Subcutaneous abdominal adipose tissue (tissue), 5 donors: ENCODE results near the gene HDAC11.
A peak's percentile ranks its signal among the peaks of the same experiment; 100 is the strongest.

ENCODE experiments used
- H3K27ac ChIP-seq: one replicate; pipeline ENCODE4 v1.7.0; 2013; ENCODE audit warnings: low read depth, mild to moderate bottlenecking, inconsistent platforms, low read length, moderate library complexity
- H3K27me3 ChIP-seq, 5 donors: one replicate each; pipeline ENCODE4 v1.7.0; 2013; ENCODE audit warnings: low read length in 5 of 5, inconsistent platforms in 1 of 5; ENCODE audit not compliant: control insufficient read depth in 5 of 5, insufficient read depth in 4 of 5
- H3K36me3 ChIP-seq, 5 donors: one replicate each; pipeline ENCODE4 v1.7.0; 2013; ENCODE audit warnings: low read length in 5 of 5; ENCODE audit not compliant: control insufficient read depth in 5 of 5, insufficient read depth in 5 of 5
- H3K4me1 ChIP-seq, 5 donors: one replicate each; pipeline ENCODE4 v1.7.0; 2013; ENCODE audit warnings: low read length in 5 of 5, mild to moderate bottlenecking in 3 of 5, moderate library complexity in 1 of 5; ENCODE audit not compliant: control insufficient read depth in 5 of 5, insufficient read depth in 5 of 5
- H3K4me3 ChIP-seq, 5 donors: one replicate each; pipeline ENCODE4 v1.7.0; 2013; ENCODE audit warnings: low read length in 5 of 5, low read depth in 1 of 5
- H3K9ac ChIP-seq, 5 donors: one replicate each; pipeline ENCODE4 v1.7.0; 2013; ENCODE audit warnings: low read length in 5 of 5, mild to moderate bottlenecking in 4 of 5, moderate library complexity in 3 of 5
- H3K9me3 ChIP-seq, 5 donors: one replicate each; pipeline ENCODE4 v1.7.0; 2013; ENCODE audit warnings: low read length in 5 of 5; ENCODE audit not compliant: control insufficient read depth in 5 of 5
- donor health status: healthy.
- donor health status: healthy.
- donor health status: healthy.
- donor health status: healthy.
- donor health status: healthy.

The HDAC11 gene

DNA sequence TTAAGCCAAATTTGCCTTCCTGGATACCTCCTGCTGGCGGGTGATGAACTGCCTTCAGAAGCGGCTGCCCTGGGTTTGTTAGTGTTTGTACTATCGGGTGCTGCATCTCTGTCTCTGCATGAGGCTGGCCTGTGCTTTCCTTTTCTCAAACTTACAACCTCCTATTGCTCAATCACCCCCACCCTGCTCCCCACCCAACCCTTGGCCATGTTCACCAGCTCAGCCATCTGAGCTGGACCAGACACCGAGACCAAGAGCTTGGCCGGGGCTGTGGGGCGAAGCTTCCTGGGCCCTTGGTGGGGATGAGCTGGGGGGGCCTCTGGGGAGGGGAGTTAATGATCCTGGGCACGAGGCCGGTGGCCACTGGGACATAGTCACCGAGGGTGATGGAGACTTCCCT, 52.0 kb downstream of the HDAC11 start:
- Histone ChIP-seq H3K4me3 (no peak overlapping the region), H3K27ac (no peak overlapping the region), H3K4me1 (peaks cover 5 to 53% (median 38%) of the 10 kb centered on the region in 5 donors), H3K27me3 (no peaks in the 10 kb centered on the region), H3K9ac (no peak overlapping the region), H3K36me3 (no peaks in the 10 kb centered on the region), H3K9me3 (no peaks in the 10 kb centered on the region)

DNA sequence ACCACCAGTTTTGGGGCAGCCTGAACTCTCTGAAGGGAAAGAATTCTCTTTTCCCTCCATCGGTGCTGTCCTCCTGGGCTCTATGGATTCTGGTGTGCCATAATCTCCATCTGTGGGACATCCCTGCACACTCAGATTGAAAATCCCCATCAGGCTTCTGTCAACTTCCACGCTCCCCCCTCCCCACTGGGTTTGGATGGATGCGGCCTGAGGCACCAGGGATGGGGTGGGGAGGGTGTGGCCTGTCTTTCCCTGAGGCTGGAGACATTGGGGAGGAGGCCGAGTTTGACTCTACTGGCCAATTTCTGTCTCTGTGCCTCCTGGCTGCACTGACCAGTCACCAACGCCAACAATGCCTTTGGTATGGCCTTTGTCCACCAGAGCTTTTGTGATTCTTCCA, 52.5 kb downstream of the HDAC11 start:
- Histone ChIP-seq H3K9me3 (no peaks in the 10 kb centered on the region), H3K4me1 (peaks cover 5 to 55% (median 44%) of the 10 kb centered on the region in 5 donors), H3K27ac (no peak overlapping the region), H3K27me3 (no peaks in the 10 kb centered on the region), H3K36me3 (no peaks in the 10 kb centered on the region), H3K9ac (no peak overlapping the region), H3K4me3 (no peak overlapping the region)

DNA sequence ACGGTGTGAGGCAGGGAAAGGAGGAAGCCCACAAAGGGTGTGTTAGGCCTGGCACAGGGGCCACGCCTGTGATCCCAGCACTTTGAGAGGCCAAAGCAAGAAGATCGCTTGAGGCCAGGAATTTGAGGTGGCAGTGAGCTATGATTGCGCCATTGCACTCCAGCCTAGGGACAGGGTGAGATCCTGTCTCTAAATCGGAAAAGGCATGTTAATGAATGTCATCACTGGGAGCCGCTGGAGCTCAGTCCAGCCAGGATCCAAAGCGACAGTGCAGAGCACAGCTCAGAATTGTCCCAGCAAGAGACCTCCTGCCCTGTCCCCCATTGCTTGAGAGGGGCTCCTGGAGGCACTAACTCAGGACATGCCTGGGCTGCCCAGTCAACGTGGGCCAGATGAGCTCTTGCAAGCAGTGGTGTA, 53.8 kb downstream of the HDAC11 start:
- Histone ChIP-seq H3K27me3 (no peaks in the 10 kb centered on the region), H3K9ac (no peak overlapping the region), H3K4me3 (no peak overlapping the region), H3K36me3 (no peaks in the 10 kb centered on the region), H3K27ac (no peak overlapping the region), H3K4me1 (peaks cover 11 to 56% (median 42%) of the 10 kb centered on the region in 5 donors), H3K9me3 (no peaks in the 10 kb centered on the region)

DNA sequence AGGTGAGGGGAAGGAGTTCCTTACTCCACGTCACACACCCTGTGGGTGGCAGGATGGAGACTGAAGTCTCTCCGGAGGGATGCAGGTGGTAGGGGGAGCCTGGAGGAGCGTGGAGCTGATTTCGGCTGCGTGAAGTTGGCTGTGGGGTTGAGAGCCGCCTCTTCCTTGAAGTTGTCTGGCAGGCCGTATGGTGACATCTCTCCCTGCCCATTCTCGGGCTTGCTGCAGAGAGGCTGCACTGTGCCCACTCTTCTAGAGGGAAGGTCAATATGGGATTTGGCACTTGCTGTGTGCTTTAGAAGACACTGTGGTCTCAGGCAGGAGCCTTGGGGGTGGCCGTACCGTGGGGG, 55.4 kb downstream of the HDAC11 start:
- H3K9me3 ChIP-seq: no peaks in the 10 kb centered on the region
- no peak overlapping the region for H3K9ac ChIP-seq
- no peaks in the 10 kb centered on the region for H3K36me3 ChIP-seq
- H3K4me1 ChIP-seq: peaks cover 9 to 63% (median 47%) of the 10 kb centered on the region in 5 donors
- H3K27ac ChIP-seq: no peak overlapping the region
- H3K27me3 ChIP-seq: no peaks in the 10 kb centered on the region
- H3K4me3 ChIP-seq: no peak overlapping the region

DNA sequence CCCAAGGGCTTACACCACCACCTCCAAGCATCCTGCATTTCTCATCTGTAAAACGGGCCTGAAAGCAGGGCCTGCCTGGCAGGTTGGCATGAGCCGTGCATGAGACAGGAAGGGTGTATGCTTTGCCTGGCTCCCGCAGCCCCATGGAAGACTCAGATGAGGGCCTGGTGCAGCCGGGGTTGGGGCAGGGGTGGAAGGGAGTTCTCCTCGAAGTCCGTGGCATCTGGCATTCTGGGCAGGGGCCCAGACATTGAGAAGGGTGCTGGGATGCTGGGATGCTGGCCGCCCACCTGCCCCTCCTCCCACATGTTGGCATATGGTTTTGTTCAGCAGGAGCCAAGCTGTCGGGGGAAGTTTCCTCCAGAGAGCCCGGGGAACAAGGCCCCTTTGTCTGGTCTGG, 55.8 kb downstream of the HDAC11 start:
- Histone ChIP-seq H3K9ac (no peak overlapping the region), H3K36me3 (no peaks in the 10 kb centered on the region), H3K27me3 (no peaks in the 10 kb centered on the region), H3K4me1 (peaks cover 9 to 65% (median 51%) of the 10 kb centered on the region in 5 donors), H3K4me3 (no peak overlapping the region), H3K9me3 (no peaks in the 10 kb centered on the region), H3K27ac (peak overlapping the region; percentile 62)

DNA sequence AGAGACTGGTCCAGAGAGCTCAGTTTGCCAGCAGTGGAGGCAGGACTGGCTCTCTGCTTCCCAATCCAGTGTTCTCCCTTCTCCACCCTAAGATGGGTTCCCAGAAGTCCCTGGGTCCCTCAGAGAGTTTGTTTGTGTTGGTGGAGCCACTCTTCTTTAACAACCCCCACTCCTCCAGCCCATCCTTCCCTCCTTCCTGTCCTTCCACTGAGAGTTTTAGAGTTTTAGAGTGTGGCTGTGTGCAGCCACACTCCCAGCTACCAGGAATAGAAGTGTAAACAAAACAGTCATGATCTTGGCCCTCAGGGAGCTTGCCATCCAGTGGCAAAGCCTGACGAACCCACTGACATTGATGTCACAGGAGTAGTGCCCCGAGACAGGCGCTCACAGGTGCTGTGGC, 56.3 kb downstream of the HDAC11 start:
- Histone ChIP-seq H3K27ac (peak overlapping the region; percentile 62), H3K36me3 (no peaks in the 10 kb centered on the region), H3K9me3 (peaks cover 0 to 4% (median 0%) of the 10 kb centered on the region in 5 donors), H3K4me1 (peaks cover 11 to 66% (median 51%) of the 10 kb centered on the region in 5 donors), H3K4me3 (no peak overlapping the region), H3K27me3 (no peaks in the 10 kb centered on the region), H3K9ac (no peak overlapping the region)

DNA sequence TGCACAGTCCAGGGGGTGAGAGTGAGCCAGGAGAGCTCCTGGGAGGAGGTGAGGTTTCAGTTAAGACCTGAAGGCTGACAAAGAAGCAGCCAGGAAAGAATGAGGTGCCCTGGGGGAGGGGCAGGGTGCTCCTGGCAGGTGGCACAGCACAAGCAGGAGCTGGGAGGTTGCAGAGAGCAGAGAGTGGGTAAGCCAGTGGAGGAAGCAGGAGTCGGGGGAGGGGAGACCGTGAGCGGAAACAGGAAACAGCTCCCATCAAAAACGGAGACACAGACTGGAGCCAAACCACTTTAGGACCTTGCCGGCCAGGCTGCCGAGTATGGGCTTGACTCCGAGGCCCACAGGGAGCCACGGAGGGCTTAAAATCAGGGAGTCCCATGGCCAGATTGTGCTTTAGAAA, 56.7 kb downstream of the HDAC11 start:
- peaks cover 11 to 66% (median 51%) of the 10 kb centered on the region in 5 donors for H3K4me1 ChIP-seq
- H3K9me3 ChIP-seq: peaks cover 0 to 5% (median 0%) of the 10 kb centered on the region in 5 donors
- H3K27ac ChIP-seq: peak overlapping the region; percentile 62
- no peak overlapping the region for H3K4me3 ChIP-seq
- H3K9ac ChIP-seq: no peak overlapping the region
- no peaks in the 10 kb centered on the region for H3K27me3 ChIP-seq
- no peaks in the 10 kb centered on the region for H3K36me3 ChIP-seq

DNA sequence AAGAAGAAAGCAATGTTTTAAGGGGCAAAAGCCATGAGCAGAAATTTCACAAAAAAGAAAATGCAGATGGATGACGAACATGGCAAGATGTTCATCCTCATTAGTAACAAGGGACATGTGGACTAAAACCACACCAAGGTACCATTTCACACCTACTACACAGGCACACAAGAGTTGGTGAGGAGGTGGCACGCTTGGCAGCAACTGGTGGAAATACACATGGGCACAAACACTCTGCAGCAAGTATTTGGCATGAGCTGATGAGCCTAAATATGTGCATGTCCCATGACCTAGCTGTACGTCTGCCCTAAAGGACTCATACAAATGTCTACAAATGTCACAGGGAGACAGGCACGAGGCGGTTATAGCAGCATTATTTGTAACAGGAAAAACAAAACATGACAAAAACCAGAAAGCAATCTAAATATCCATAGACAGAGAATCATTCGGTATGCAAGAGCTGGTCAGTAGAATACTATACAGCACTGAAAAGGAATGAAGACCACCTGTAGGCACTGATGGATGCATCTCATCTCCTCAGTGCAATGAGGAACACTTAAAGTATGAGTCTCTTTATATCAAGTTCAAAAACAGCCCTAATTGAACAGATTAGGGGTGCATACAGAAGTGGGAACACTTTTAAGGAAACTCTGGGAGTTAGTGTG, 57.3 kb downstream of the HDAC11 start:
- no peaks in the 10 kb centered on the region for H3K27me3 ChIP-seq
- peaks cover 0 to 9% (median 4%) of the 10 kb centered on the region in 5 donors for H3K9me3 ChIP-seq
- H3K4me1 ChIP-seq: peaks cover 11 to 63% (median 49%) of the 10 kb centered on the region in 5 donors
- no peaks in the 10 kb centered on the region for H3K36me3 ChIP-seq
- no peak overlapping the region for H3K4me3 ChIP-seq
- peak overlapping the region; percentile 62 for H3K27ac ChIP-seq
- no peak overlapping the region for H3K9ac ChIP-seq

DNA sequence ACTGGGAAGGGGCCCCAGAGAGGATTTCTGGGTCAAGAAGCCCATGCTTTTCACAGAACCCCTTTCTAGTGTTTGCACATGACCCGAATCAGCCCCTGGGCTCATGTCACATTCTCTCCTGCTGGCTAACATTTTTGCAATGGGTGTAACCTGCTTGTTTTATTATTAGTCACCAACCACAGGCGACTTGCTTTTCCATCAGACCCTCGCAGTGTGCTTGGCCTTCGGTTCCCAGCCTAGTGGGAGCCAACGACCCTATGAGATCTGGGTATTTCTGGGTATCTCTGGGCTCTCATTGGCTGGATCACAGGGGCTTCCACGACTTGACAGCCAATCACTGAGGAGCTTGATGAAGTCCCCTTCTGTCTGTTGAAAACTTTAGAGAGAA, 57.8 kb downstream of the HDAC11 start:
- Histone ChIP-seq H3K36me3 (no peaks in the 10 kb centered on the region), H3K9ac (no peak overlapping the region), H3K4me3 (no peak overlapping the region), H3K4me1 (peaks cover 11 to 61% (median 46%) of the 10 kb centered on the region in 5 donors), H3K27ac (peak overlapping the region; percentile 62), H3K9me3 (peaks cover 0 to 9% (median 4%) of the 10 kb centered on the region in 5 donors), H3K27me3 (no peaks in the 10 kb centered on the region)

DNA sequence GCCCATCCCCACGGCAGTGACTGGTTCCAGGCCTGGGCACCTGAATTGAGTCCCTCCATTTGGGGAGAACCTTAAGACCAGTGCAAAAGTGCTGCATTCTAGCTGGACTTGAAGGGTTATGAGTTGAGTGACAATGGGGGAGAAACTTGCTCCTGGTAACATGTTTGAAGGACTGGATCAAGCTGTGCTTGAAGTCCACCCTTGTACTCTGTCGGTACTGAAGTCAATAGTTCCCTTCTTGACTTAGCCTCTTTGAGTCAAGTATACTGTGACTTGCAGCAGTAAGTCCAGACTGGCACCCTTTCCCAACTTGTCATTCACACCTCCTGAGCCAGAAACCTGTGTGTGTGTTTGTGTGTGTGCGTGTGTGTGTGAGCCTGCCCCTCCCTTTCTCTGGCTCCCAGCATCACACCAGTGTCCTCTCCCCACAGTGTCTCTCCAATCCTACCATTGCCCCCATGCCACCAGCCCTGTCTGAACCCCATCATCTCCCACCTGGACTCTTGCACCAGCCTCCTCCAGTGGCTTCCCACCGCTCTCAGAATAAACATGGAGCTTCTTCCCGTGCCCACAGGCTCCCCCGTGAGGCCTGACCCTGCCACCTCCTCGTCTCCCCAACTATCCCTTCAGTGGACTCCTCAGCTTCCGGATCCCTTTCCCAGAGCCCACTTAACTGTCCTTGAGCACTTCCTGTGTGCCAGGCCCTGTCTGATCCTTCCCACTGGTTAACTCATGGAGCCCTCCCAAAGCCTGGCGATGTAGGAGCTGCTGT, 58.6 kb downstream of the HDAC11 start:
- Histone ChIP-seq H3K4me3 (no peak overlapping the region), H3K27ac (peak overlapping the region; percentile 62), H3K9me3 (peaks cover 0 to 9% (median 4%) of the 10 kb centered on the region in 5 donors), H3K36me3 (no peaks in the 10 kb centered on the region), H3K9ac (no peak overlapping the region), H3K4me1 (peaks cover 15 to 61% (median 44%) of the 10 kb centered on the region in 5 donors), H3K27me3 (peaks cover 0 to 5% (median 0%) of the 10 kb centered on the region in 5 donors)
